OCI-LY1 (cell line): ENCODE data around the gene WDHD1.
"Not testable (repeated sequence)": the region's sequence is repeated elsewhere in the genome, so short reads cannot be mapped to it uniquely, and the experiment has no call there.

ENCODE experiments used
- CTCF ChIP-seq: fragments of 200-600 bp; sonication (generic), shearing (Covaris generic); IDR thresholded peaks from 2 replicates; pipeline ENCODE4 v1.5.1; 2017; ENCODE audit warnings: mild to moderate bottlenecking, antibody characterized with exemption, low read length, moderate library complexity, mixed read lengths
- EZH2 ChIP-seq: fragments of 200-600 bp; sonication (generic), shearing (Covaris generic); IDR thresholded peaks from 2 replicates; pipeline ENCODE4 v1.8.0; 2017; ENCODE audit warnings: borderline replicate concordance, mixed run types, mild to moderate bottlenecking, antibody characterized with exemption, low read length, moderate library complexity, mixed read lengths

GRCh38 chr14:54908973-54909372 lies 117.9 kb downstream of the WDHD1 start:
- TF ChIP-seq CTCF, EZH2: not testable (repeated sequence)
